Loucy (cell line): ENCODE results near the gene GSAP.

ENCODE experiments used
- EZH2phosphoT487 ChIP-seq: fragments of 200-600 bp; IDR thresholded peaks from 2 replicates; pipeline ENCODE4 v1.6.1; 2018; ENCODE audit warnings: antibody characterized with exemption, mild to moderate bottlenecking, moderate library complexity, borderline replicate concordance
- TF ChIP-seq, protein P1 (sequence below): fragments of 200-600 bp; sonication (generic); conservative IDR thresholded peaks from 2 replicates; pipeline ENCODE4 v1.5.1; 2014; ENCODE audit warnings: mild to moderate bottlenecking, antibody characterized with exemption, low read length

DNA sequence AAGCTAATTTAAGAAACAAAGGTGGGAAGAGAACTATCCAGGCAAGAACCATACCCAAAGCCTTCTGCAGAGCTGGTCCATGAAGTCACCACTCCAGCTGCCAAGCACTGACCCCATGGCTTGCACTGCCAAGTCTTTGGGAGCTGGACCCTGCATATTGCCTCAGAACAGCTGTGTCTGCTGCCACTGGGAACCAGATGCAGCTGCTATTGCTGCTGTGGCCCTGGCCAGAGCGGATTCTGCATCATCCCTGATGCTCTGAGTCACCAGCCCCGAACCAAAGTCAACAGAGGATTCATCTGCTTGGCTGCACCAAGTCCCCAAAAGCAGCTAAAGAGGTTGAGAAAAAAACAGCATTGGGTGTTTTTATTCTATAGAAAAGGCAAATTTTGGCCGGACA lies 39.2 kb upstream of the GSAP start:
- TF ChIP-seq, protein P1, sequence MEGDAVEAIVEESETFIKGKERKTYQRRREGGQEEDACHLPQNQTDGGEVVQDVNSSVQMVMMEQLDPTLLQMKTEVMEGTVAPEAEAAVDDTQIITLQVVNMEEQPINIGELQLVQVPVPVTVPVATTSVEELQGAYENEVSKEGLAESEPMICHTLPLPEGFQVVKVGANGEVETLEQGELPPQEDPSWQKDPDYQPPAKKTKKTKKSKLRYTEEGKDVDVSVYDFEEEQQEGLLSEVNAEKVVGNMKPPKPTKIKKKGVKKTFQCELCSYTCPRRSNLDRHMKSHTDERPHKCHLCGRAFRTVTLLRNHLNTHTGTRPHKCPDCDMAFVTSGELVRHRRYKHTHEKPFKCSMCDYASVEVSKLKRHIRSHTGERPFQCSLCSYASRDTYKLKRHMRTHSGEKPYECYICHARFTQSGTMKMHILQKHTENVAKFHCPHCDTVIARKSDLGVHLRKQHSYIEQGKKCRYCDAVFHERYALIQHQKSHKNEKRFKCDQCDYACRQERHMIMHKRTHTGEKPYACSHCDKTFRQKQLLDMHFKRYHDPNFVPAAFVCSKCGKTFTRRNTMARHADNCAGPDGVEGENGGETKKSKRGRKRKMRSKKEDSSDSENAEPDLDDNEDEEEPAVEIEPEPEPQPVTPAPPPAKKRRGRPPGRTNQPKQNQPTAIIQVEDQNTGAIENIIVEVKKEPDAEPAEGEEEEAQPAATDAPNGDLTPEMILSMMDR: no peak
- TF ChIP-seq EZH2phosphoT487: no peak
